ENCODE data around the gene ITM2B.
A peak's percentile ranks its signal among the peaks of the same experiment; 100 is the strongest.

The ITM2B gene

DNA sequence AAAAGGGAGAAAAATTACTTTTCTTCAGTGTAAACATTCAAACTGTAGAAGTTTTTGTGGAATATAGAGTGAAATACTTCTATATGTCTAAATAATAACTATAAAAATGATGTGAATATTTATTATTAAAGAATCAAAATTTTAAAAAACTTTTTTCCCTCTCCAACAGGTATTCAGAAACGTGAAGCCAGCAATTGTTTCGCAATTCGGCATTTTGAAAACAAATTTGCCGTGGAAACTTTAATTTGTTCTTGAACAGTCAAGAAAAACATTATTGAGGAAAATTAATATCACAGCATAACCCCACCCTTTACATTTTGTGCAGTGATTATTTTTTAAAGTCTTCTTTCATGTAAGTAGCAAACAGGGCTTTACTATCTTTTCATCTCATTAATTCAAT lies 28.0 kb downstream of the ITM2B start:
- no peak for DNase-seq (ENCODE audit: low read depth)

GRCh38 chr13:48263196-48263595 lies 30.2 kb downstream of the ITM2B start:
- no peak for DNase-seq (ENCODE audit: low read depth)

- no peak for DNase-seq (ENCODE audit: low read depth)
These were observed 31.1 kb downstream of the ITM2B start for GRCh38 chr13:48264058-48264457.

DNA sequence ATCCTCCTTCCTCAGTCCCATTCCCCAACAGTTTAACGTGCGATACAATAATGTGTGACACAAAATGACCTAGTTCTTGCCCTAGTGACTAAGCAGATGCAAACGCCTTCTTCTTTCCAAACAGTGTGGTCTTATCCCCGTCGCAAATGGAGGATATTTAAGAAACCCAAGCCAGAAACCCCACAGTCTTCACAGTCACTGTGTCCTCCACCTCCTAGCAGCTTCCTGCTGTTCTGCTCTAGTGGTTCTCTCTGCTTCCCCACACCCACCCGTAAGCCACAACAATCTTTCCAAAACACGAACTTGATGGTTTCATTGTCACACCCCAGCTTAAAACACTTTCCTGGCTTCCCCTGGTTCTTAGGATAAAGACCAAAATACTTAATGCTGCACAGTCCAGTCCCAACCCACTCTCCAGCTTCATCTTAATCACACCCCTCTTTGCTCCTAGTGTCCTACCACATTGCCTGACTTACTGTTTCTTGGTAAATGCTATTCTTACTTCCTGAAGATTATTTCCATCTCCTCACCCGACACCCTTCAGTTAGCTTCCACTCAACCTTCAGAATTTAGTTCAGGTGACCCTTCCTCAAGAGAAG lies 32.3 kb downstream of the ITM2B start:
- DNase-seq (ENCODE audit: low read depth), result peak; percentile 4

GRCh38 chr13:48266150-48266549 lies 33.1 kb downstream of the ITM2B start:
- DNase-seq (ENCODE audit: low read depth), result no peak

- no peak for DNase-seq (ENCODE audit: low read depth)
These were observed 34.0 kb downstream of the ITM2B start for GRCh38 chr13:48266701-48267639.

DNA sequence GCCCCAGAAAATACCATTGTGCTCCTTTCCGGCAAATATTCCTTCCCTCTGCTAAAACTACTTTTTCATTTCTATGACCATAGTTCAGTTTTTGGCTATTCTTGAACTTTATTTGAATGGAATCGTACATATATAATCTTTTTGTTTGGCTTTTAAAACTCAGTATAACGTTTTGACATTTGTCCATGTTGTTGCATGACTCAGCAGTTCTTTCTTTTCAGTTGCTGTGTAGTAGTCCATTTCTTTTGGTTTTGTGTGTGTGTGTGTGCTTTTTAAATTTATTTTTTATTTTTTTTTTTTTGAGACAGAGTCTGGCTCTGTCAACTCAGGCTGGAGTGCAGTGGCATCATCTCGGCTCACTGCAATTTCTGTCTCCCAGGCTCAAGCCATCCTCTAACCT lies 35.0 kb downstream of the ITM2B start:
- DNase-seq (ENCODE audit: low read depth), result no peak

DNA sequence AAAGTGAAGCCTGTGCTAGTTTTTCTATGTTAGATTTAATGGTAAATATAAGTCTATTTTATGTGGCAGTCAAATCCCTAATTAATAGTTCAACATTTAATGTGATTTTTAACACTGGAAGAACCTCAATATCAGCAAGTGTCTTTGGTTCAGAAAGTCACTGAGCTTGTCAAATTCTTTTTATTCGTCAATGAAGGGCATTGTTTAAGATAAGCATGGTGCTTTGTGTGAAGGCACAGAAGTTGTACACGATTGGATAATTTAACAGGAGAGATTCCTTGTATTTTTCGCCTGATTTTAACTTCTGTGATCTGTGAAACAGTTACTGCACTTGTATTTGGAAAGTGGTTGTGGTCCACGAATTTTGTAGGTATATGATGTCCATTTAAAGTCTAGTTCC lies 40.3 kb downstream of the ITM2B start:
- DNase-seq (ENCODE audit: low read depth), result no peak

- no peak for DNase-seq (ENCODE audit: low read depth)
These were observed 42.5 kb downstream of the ITM2B start for GRCh38 chr13:48275507-48275906.

DNA sequence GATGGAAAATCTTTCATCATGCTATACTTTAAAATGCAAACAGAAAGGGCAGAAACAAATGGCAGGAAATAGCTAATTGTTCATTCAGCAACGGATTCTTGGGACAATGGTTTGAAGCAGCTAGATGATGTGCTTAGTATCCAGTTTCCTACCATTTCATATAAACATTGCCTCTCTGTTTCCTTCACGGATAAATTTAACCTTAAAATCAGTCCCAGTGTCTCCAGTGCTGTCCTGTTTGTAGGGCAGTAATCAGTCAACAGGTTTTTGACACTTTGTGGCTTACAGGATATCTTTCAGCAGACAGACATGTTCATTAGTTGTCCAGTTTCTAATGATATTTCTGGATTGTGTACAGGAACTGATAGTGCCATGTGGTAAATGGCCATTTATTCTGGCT lies 45.8 kb downstream of the ITM2B start:
- DNase-seq (ENCODE audit: low read depth), result no peak

DNA sequence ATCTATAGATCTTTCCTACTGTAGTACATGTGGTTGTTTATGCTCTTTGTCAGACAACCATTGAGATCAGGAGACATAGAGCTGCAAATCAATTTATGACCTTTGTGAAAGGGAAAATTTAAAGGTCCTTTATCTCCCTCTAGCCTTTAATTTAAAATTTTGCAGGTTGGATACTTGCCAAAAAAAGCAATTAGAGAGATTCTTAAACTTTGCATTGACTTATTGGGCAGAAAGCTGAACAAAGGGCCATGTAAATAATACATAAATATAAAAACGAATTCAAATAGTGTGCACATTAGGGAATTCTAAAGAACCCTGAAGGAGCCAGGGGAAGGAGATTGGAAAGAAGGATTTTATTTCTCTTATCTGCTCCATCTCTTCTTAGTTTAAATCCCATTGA lies 48.5 kb downstream of the ITM2B start:
- DNase-seq (ENCODE audit: low read depth), result no peak

- no peak for DNase-seq (ENCODE audit: low read depth)
These were observed 58.7 kb downstream of the ITM2B start for GRCh38 chr13:48291730-48292129.

DNA sequence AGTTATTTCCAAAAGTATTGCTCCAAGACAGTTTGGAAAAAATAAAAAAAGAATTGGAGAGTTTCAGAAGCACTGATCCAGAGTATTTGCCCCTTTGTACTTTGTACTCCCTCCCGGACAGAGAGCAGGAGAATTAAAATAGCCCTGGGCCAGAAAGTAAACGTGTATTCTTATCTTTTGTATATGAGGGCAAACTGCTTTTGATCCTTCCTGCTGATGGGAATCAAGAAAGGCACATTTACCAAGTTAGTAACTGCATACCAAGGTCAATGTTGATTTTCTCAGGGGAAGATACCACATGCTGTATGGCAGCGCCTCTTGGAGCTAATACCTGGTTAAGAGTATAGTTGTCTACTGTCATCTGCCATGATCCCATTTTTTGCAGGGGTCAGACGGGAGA lies 59.6 kb downstream of the ITM2B start:
- no peak for DNase-seq (ENCODE audit: low read depth)

- no peak for DNase-seq (ENCODE audit: low read depth)
These were observed 61.6 kb downstream of the ITM2B start for GRCh38 chr13:48294653-48295052.

DNA sequence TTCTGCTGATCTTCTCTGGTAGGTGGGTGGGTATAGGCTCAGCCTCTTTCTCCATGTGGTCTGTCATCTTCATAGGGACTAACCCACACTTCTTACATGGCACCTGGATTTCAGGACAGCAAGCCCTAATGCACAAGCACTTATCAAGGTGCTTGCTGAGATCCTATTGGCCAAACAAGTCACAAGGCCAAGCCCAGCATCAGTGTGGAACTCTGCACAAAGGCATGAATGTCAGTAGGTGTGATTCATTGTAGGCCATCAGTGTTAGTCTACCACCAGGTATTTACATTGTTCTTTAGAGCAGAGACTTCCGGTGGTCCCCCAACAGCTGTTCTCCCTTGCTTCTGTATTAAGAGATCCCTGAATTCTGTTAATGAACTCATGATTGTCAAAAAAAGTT lies 62.3 kb downstream of the ITM2B start:
- DNase-seq (ENCODE audit: low read depth), result no peak

DNA sequence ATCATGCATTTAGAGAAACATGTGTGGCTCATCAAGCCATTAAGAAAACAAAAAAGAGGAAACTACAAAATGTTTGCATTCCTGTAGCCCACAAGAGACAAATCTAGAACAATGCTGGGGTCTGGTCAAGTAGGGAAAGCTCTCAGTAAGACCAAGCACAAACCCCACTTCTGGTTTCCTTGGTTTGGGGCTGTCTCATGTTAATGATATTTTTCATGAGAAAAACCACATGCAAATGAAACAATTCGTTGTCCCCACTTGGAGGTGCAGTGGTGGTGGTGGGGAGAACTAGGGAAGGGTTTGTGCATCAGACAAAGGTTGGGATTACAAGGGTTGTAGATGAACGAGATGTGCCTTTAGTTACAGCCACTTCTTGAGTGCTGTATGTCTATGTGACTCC lies 63.5 kb downstream of the ITM2B start:
- DNase-seq (ENCODE audit: low read depth), result no peak

DNA sequence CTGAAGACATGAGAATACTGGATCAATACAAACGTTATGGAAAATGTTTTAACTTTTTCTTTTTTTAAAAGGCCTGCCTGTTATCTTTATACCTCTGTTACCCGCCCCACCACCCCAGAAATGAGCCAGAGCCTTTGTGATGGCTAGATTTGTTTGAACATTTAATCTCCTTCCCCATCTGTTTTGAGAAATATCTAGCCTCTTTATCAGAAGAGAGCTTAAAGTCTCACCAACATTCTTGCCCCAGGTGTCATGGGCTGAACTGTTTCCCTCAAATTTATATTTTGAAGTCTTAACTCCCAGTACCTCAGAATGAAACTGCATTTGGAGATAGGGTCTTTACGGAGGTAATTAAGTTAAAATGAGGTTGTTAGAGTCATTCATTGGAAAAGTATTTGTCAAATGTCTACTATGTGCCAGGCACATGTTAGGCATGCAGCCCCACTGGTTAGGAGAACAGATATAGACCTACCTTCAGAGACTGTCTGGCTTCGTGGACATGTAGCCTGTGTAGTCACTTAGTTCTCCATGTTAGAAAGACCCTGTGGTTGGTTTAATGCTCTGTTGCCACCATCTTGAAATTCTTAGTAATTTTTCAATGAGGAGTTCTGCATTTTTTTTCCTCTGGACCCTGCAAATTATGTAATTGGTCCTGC lies 64.3 kb downstream of the ITM2B start:
- DNase-seq (ENCODE audit: low read depth), result no peak

DNA sequence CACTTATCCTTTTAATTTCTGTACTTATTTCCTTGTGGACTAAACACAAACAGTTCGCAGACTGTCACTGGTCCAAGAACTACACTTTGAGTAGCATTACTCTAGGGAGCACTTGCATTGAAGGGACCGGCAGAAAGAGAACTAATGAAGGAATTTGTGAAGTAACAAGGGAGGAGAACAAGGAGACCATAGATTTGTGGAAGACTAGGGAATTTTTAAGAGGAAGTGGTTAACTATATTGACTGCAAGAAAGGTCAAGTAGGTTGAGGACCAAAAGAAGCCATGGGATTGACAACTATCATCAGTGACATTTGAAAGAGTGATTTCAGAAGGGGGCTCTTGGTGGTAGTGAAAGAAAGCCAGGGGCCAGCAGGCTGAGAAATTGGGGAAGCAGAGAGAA lies 66.6 kb downstream of the ITM2B start:
- DNase-seq (ENCODE audit: low read depth), result no peak

DNA sequence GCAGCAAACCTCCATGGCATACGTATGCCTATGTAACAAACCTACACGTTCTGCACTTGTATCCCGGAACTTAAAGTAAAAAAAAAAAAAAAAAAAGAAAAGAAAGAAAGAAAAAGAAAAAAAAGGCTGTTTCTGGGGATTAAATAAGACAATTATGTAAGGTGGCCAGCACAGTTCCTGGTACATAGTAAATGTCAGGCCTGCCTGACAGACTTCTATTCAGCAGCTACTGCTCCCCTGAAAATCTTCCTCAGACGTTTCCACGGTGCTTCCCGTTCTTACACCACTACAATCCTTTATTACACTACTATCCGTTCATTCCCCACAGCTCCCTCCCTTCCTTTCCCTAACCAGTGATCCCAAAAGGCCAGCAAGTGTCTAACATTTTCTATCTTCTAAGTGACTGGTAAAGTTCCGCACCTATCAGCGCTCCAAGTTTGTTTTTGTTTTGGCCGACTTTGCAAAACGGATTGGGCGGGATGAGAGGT lies 69.9 kb downstream of the ITM2B start:
- DNase-seq (ENCODE audit: low read depth), result no peak

DNA sequence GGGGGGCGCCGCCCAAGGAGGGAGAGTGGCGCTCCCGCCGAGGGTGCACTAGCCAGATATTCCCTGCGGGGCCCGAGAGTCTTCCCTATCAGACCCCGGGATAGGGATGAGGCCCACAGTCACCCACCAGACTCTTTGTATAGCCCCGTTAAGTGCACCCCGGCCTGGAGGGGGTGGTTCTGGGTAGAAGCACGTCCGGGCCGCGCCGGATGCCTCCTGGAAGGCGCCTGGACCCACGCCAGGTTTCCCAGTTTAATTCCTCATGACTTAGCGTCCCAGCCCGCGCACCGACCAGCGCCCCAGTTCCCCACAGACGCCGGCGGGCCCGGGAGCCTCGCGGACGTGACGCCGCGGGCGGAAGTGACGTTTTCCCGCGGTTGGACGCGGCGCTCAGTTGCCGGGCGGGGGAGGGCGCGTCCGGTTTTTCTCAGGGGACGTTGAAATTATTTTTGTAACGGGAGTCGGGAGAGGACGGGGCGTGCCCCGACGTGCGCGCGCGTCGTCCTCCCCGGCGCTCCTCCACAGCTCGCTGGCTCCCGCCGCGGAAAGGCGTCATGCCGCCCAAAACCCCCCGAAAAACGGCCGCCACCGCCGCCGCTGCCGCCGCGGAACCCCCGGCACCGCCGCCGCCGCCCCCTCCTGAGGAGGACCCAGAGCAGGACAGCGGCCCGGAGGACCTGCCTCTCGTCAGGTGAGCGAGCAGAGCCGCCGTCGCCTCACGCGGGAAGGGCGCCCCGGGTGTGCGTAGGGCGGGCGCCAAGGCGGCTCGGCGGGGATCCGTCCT lies 70.5 kb downstream of the ITM2B start, which contains the start of gene RB1:
Gene RB1 (plus strand): TSS at position 393 of the 784 bp plus-strand sequence. CDS start 162 bp downstream, at position 555.
- DNase-seq (ENCODE audit: low read depth), result peak; percentile 87

- no peak for DNase-seq (ENCODE audit: low read depth)
These were observed 71.3 kb downstream of the ITM2B start for GRCh38 chr13:48304143-48304876.

Measured in stimulated activated CD8-positive, alpha-beta memory T cell treated with anti-CD3 and anti-CD28 coated beads, Interleukin-12 subunit alpha, Interleukin-12 subunit beta, amount 100 ng/mL, for 4 hours (primary cell).